HS-5 (cell line): Measurements from ENCODE around the gene MS4A3.
"Not testable (repeated sequence)": the region's sequence is repeated elsewhere in the genome, so short reads cannot be mapped to it uniquely, and the experiment has no call there.

Source experiments
- DNase-seq: peaks from one replicate; pipeline ENCODE4 v3.0.0-alpha.2; 2012; ENCODE audit warnings: low read depth

The MS4A3 gene, protein sequence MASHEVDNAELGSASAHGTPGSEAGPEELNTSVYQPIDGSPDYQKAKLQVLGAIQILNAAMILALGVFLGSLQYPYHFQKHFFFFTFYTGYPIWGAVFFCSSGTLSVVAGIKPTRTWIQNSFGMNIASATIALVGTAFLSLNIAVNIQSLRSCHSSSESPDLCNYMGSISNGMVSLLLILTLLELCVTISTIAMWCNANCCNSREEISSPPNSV

DNA sequence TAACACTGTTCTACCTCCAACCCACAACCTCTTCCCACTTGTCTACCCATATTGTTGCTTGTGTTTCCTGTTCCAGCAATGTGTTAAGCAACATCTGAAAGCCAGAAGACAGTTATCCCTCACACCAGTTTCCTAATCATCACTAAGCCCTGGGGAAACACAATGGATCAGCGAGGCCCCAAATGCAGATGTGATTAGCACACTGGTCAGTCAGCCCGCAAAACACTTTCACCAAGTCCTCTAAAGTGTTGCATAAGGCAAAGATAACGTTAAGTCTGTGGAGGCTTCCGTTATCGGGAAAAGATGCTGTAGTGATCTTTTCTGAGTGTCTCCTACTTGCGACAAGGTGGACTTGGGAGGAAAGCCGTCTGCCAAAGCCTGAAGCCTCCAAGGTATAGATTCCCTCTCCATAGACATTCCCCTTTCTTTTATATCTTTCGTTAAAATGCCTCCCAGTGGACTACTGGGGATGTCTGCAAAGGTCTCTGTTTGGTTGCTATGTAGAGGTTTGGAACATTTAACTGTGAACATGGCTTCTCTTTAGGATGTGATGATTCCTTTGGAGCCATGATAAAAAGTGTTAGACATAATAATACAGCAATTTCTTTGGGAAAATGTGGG, at the start of gene MS4A3:
MS4A3 (plus strand) TSS at position 317 of the 621 bp plus-strand sequence. CDS start 4,496 bp downstream, outside the sequence.
- DNase-seq, result no peak

DNA sequence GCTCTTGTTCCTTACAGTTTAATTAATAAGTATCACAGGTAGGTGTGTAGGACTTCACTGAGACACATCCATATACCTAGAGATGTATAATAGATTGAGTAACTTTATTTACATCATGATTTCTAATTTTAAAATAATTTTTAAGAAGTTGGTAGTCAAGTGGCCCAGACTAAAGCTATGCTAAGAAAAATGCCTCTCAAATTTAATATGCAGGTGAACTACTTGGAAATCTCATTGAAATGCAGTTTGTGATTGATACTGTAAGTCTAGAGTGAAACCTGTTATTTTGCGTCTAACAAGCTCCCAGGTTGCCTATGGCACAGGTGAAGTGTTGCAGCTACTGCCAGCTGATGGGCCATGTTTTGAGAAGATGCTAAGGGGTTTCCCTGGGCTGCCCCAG, 39.6 kb upstream of the MS4A3 start, which contains the start of gene OOSP4B:
OOSP4B (plus strand) TSS at position 301 of the 400 bp plus-strand sequence.
- DNase-seq, result no peak

DNA sequence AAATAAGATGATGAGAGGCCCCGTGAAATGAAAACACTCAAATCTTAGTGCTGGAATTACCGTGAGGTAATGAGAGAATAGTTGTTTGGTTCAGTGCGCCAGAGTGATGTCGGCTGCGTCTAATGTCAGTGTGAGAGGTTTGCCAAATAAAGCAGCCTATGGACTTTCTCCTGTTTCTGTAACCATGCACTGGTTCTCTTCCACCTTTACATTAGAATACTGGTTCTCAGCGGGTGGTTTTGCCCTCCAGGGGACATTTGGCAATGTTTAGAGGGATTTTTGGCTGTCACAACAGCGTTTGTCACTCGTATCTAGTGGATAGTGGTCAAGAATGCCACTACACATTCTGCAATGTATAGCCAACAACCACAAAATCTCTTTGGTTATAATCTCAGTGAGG, 38.4 kb upstream of the MS4A3 start:
- no peak for DNase-seq

DNA sequence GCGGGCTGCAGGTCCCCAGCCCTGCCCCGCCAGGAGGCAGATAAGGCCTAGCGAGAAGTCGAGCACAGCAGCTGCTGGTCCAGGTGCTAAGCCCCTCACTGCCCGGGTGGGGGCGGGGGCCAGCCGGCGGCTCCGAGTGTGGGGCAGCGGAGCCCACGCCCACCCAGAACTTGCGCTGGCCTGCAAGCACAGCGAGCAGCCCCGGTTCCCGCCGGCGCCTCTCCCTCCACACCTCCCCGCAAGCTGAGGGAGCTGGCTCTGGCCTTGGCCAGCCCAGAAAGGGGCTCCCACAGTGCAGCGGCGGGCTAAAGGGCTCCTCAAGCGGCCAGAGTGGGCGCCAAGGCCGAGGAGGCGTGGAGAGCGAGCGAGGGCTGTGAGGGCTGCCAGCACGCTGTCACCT, 36.1 kb upstream of the MS4A3 start:
- DNase-seq, result not testable (repeated sequence)

DNA sequence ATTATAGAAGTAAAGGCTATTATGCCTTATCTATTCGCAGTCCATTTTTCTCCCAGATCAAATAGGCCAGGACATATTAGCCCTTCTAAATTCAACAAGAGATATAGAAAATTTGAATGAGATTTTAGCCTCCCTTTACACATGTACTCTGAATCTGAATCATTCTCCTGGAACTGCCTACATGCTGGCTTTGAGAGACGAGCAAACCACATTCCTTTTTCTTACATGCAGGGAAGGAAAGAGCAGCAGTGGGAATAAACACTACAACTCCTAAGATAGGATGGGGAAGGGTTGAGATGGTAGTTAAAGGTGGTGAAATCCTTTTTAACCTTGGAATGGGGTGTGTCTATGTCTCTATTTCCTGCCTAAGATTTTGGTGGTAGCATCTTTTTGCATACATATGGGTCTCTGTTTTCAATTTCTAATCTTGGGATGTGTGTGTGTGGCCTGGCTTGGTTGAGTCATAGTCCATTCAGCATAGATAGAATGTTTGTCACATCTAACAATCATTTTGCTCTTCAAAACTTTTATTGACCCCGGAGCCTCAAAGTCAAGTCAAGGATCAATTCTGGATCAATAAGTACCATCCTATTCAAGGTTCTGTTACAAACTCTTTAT, 27.3 kb upstream of the MS4A3 start:
- peak; percentile 9 for DNase-seq

DNA sequence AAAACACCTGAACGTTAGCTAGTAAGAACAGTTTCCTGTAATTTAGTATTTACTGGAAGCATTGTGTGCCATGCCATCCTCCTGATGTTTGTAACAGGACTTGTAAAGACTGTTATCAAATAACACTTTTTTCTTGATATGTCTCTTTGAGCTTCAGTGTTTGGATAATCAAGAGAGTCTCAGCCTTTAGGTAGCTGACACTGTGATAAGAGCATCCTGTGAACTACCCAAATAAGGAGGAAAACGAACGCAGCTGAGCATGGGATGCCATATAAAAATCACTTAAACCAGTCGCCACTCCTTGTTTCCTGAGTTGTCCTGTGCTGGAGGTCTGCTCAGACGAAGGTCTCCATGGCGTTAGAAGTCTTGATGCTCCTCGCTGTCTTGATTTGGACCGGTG, 16.4 kb upstream of the MS4A3 start, which contains the start of gene OOSP2:
OOSP2 (plus strand) TSS at position 301 of the 400 bp plus-strand sequence; CDS start at position 352, 51 bp downstream.
- no peak for DNase-seq

DNA sequence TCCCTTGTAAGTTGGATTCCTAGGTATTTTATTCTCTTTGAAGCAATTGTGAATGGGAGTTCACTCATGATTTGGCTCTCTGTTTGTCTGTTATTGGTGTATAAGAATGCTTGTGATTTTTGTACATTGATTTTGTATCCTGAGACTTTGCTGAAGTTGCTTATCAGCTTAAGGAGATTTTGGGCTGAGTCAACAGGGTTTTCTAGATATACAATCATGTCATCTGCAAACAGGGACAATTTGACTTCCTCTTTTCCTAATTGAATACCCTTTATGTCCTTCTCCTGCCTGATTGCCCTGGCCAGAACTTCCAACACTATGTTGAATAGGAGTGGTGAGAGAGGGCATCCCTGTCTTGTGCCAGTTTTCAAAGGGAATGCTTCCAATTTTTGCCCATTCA, 6.0 kb upstream of the MS4A3 start:
- not testable (repeated sequence) for DNase-seq

DNA sequence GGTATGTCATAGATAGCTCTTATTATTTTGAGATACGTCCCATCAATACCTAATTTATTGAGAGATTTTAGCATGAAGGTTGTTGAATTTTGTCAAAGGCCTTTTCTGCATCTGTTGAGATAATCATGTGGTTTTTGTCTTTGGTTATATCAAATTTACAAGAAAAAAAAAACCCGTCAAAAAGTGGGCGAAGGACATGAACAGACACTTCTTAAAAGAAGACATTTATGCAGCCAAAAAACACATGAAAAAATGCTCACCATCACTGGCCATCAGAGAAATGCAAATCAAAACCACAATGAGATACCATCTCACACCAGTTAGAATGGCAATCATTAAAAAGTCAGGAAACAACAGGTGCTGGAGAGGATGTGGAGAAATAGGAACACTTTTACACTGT, 5.6 kb upstream of the MS4A3 start:
- not testable (repeated sequence) for DNase-seq

DNA sequence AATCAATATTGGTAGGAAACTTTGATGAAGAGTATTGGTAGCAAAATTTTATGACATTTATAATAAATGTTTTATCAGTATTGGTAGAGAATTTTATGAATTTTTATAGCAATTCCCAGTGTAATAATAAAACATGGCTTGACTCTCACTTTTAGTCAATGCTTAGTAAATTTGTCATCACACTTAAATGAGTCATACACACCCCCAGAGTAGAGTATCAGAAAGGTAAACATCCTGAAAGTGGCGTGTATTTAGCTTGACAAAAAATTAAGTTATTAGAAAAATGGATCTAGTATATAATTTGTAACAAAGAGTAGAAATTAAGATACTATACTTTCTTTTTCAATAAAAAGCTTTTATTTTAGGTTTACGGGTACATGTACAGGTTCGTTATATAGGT, 2.6 kb downstream of the MS4A3 start:
- no peak for DNase-seq

DNA sequence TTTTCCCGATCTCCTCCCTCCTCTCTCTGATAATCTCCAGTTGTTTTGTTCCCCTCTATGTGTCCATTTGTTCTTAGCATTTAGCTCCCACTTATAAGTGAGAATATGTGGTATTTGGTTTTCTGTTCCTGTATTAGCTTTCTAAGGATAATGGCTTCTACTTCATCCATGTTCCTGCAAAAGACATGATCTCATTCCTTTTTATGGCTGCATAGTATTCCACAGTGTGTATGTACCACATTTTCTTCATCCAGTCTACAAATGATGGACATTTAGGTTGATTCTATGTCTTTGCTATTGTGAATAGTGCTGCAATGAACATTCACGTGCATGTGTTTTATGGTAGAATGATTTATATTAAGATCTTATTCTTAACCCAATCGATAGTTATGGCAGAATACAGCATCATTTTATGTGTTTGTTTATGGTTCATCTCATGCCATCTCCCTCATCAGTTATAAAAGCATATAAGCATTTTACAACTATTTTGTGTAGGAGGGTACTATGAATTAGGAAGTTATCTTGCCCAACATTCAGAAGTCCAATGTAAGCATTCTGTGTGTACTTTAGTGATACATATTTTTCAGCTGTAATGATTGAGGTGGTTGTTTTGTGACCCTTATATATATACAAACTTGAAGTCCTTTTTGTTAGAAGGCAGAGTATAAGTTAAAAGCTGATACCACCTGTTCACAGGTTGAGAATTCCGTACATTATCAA, 3.2 kb downstream of the MS4A3 start:
- no peak for DNase-seq

DNA sequence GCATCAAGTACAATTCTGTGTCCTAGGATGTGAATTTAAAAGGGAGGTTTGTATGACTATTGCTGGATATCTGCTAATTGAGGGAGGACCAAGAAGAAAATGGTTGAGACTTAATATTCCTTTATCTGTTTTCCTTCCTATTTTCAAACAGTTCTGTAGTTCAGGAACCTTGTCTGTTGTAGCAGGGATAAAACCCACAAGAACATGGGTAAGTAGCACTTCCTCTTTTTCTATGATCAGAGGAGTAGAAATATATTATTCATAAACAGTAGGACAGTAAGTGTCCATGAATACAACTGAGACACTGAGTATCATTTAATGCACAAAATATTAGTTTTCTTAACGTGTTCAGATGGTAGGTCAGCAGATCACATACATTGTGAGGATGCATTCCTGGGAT, 7.6 kb downstream of the MS4A3 start:
- no peak for DNase-seq

DNA sequence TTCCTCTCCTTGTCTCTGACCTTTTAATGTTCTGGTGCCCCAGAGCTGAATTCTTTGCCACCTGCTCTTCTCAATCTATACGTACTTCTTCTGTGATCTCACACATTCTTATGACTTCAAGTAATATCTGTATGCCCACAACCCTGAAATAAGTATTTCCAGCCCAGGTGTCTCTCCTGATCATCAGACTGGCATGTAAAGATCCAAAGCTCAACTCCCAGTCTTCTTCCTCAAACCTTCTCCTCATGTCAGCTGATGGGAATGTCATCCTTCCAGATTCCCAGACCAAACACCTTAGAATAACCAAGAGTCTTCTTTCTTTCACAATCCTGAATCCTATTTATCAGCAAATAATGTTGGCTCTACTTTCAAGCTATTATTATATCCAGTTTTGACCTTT, 9.3 kb downstream of the MS4A3 start:
- no peak for DNase-seq

DNA sequence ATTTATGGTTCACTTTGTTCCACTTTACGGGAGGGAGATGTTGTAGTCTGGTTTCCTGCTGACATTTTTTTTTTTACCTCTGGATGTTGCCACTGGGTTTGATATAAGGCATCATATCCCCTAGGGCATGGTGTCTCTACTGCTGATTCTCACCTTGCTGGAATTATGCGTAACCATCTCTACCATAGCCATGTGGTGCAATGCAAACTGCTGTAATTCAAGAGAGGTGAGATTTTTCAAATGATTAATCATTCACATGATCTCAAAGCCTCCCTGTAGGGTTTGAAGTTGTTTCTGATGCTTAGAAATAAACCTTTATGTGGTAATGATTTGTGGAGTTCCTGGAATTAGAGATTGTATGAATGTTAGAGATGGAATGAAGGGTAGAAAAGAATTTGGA, 13.0 kb downstream of the MS4A3 start:
- DNase-seq, result no peak

DNA sequence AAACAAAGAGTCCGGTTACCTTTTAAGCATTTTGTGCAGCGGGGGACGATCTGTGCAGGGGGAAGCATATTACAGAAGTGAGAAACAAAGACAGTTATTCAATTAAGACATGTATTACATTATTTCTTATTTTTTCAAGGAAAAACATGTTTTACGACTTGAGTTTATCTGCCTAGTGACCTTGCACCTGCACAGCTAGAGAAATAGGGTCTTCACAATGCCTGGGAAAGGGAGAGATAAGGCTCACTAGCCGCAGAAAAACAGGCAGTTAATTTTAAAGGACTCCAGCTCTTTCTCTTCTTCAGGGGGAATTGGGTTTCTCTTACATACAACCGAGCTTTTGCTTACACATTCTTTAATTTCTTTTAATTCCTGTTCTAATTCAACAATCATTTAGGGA, 15.2 kb downstream of the MS4A3 start:
- DNase-seq, result not testable (repeated sequence)

DNA sequence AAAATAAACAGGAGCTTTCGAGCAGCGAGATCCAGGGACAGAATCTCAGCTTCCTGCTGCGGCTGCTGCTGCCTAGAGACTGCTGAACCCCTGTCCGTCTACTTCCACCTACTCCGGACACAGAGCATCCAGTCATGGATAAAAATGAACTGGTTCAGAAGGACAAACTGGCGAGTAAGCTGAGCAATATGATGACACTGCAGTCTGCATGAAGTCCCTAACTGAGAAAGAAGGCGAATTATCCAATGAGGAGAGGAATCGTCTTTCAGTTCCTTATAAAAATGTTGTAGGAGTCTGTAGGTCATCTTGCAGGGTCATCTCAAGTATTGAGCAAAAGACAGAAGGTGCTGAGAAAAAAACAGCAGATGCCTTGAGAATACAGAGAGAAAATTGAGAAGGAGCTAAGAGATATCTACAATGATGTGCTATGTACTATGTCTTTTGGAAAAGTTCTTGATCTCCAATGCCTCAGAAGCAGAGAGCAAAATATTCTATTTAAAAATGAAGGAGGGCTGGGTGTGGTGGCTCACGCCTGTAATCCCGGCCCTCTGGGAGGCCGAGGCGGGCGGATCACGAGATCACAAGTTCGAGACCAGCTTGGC, 20.9 kb downstream of the MS4A3 start:
- DNase-seq, result no peak

DNA sequence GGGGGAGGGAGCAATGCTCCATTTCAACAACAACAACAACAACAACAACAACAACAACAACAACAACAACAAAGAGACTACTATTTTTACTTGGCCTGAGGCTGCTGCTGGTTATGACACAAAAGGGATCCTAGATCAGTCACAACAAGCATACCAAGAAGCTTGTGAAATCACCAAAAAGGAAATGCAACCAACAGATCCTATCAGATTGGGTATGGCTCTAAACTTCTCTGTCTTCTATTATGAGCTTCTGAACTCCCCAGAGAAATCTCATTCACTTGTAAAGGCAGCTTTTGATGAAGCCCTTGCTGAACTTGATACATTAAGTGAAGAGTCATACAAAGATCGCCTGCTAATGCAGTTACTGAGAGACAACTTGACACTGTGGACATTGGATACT, 21.5 kb downstream of the MS4A3 start:
- DNase-seq, result no peak

DNA sequence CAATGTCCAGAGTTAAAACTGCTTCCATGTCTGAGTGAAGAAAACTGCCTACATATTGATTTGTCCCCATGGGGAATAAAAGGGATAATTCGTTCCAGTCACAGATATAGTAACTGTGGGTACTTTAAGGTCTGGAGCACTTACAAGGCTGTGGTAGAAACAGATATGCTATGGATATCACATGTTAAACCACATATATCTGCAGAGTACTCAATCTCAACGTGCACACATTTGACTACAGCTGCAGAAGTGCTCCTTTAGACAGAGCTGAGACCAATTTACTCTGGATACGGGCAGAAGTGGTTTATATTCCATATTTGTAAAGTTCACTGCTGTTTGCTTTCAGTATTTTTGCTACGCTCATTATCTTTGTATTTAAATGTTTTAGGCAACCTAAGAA, 22.3 kb downstream of the MS4A3 start:
- DNase-seq, result no peak

DNA sequence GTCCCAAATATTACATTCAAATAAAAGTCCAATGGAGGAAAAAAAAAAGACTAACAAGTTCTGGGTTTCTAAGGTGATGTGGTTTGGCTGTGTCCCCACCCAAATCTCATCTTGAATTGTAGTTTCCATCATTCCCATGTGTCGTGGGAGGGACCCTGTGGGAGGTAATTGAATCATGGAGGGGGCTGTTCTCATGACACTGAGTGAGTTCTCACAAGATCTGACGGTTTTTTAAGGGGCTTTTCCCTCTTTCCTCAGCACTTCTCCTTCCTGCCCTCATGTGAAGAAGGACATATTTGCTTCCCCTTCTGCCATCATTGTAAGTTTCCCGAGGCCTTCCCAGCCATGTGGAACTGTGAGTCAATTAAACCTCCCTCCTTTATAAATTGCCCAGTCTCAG, 24.1 kb downstream of the MS4A3 start:
- DNase-seq, result no peak

DNA sequence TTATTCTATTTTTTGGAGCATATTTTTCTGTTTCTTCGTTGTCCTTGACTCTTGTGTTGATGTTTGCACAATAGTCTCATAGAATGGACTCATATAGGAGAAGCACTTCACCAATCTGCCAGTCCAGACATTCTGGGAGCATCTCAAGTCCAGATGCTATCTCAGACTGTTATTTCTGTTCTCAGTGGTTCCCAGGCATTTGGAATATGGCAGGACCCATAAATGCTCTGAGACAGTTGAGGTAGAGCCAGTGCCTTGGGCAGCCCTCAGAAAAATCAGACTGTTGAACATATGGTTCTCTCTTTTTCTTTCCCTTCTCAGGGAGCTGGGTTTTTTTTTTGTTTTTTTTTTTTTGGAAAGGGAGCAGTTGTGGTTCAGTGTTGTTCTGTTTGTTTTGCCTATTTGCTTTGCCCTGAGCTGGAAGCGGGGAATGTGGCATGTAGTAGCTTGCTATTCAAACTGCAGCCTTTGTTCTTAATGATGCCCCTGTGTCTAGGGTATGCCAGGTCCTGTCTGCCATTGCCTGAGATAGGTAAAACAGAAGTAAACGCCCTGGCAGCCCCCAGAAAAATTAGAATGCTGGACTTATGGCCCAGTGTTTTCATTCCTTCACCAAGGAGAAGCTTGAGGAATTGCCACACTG, 28.3 kb downstream of the MS4A3 start:
- DNase-seq, result no peak

DNA sequence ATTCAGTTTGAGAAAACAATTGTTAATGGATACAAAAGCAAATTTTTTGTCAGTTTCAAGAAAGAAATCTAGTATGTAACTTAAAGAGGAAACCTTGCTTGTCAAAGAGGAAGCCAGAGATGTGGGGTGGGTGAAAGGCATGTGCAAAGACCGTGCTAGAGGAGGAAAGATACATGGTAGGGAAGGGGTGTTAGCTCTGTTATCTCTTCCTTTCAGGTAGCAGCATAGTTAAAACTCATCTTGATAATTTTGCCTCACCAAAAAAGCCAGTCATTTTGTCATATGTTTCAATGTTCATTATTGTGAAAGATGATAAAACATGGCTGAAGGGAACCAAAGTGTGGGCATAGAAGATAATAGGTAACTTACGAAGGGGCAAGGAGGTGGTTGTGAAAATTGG, 29.4 kb downstream of the MS4A3 start:
- DNase-seq, result no peak

DNA sequence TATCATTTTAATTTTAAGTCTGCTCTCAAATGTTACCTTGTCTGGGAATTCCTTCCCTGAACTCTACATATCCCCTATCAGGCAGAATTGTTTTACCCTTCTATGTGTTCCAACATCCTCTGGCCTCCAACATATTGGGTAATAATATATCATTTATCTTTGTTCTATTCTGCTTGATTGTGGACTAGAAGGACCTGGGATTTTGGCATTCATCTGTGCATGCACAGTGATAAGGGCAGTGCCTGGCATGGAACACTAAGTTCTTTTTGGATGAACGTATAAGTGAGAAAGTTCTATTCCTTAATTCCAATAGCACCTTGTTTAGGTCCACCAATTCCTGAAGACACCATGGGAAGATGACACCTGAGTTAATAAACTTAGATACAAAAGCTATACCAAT, 30.8 kb downstream of the MS4A3 start:
- DNase-seq, result no peak

DNA sequence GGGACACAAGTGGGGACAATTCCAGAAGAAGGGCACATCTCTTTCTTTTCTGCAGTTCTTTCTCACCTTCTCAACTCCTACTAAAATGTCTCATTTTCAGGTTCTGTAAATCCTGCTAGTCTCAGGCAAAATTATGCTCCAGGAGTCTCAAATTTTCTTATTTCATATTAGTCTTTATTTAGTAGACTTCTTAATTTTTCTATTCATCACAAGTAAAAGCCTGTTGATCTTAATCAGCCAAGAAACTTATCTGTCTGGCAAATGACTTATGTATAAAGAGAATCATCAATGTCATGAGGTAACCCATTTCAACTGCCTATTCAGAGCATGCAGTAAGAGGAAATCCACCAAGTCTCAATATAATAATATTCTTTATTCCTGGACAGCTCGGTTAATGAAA, 31.9 kb downstream of the MS4A3 start, which contains the start of gene MS4A2:
MS4A2 (plus strand) TSS at position 301 of the 400 bp plus-strand sequence. CDS start 102 bp downstream, outside the sequence.
- DNase-seq, result no peak
